ENCODE data around the gene IGF2R.

DNA sequence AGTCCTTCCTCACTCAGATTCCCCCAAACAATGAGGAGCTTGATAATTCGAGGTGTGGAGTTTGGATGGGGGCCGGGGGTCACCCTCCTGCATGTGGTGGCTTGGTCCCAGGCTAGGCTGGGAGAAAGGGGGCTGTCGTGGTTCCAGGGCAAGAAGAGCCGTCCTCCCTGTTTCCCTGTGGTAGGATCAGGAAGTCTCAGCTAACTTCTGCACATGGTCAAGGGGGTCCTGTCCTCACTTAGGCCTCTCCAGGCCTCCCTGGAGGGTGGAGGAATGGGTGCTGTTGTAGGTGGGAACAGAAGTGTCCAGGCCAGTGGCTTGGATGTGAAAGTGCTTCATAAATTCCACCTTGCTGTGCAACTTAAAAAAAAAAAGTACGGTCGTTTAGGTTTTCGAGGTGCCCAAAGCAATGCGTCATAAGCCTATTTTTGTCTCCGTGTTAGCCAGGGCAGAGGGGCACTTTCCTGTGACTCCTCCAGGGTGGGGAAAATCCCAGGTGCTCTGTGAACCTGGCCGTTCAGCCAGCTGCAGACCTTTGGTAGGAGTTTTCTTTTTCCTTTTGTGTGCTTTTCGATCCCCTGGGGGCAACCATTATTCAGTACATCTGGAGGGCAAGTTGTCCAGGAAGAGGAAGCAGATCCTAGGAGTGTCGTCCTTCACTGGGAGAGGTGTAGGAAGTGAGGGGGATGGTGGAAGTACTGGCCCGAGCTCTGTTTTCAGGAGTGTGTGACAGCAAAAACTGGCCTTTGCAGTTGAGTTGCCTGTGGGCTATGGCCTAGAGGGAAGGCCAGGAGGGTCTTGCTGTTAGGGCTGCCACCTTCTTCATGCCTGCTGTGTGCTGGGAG, 9.6 kb downstream of the IGF2R start:
- TF ChIP-seq POLR2A (IDR thresholded peaks at IDR 0.05) = no peak
- TF ChIP-seq, protein P1, sequence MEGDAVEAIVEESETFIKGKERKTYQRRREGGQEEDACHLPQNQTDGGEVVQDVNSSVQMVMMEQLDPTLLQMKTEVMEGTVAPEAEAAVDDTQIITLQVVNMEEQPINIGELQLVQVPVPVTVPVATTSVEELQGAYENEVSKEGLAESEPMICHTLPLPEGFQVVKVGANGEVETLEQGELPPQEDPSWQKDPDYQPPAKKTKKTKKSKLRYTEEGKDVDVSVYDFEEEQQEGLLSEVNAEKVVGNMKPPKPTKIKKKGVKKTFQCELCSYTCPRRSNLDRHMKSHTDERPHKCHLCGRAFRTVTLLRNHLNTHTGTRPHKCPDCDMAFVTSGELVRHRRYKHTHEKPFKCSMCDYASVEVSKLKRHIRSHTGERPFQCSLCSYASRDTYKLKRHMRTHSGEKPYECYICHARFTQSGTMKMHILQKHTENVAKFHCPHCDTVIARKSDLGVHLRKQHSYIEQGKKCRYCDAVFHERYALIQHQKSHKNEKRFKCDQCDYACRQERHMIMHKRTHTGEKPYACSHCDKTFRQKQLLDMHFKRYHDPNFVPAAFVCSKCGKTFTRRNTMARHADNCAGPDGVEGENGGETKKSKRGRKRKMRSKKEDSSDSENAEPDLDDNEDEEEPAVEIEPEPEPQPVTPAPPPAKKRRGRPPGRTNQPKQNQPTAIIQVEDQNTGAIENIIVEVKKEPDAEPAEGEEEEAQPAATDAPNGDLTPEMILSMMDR (IDR thresholded peaks at IDR 0.05 in 4 of 5, conservative IDR thresholded peaks at IDR 0.05 in 1 of 5) = peak in 1 of 5 experiments; percentile 14

Measured in gastrocnemius medialis (tissue), 4 donors.